WTC11 (cell line): ENCODE data around the gene DEFB127.

Source experiments
- ATF3 ChIP-seq: sonication (generic); formaldehyde crosslinking; conservative IDR thresholded peaks from 2 replicates; pipeline ENCODE4 v1.8.1; 2022; ENCODE audit warnings: mild to moderate bottlenecking, missing genetic modification reagents
- CREB1 ChIP-seq: sonication (generic); formaldehyde crosslinking; IDR thresholded peaks from 2 replicates; pipeline ENCODE4 v1.8.0; 2023; ENCODE audit warnings: mild to moderate bottlenecking, missing genetic modification reagents
- CTCF ChIP-seq: fragments of 200-600 bp; IDR thresholded peaks from 2 replicates; pipeline ENCODE4 v1.8.0; 2022; ENCODE audit warnings: antibody characterized with exemption
- FOXP4 ChIP-seq: sonication (generic); formaldehyde crosslinking; IDR thresholded peaks from 2 replicates; pipeline ENCODE4 v1.8.0; 2022; ENCODE audit warnings: mild to moderate bottlenecking, missing genetic modification reagents
- GABPB1 ChIP-seq: sonication (generic); formaldehyde crosslinking; IDR thresholded peaks from 2 replicates; pipeline ENCODE4 v1.8.1; 2023; ENCODE audit warnings: mild to moderate bottlenecking, missing genetic modification reagents
- IRF2 ChIP-seq: sonication (generic); formaldehyde crosslinking; IDR thresholded peaks from 2 replicates; pipeline ENCODE4 v1.8.0; 2022; ENCODE audit warnings: low read depth, missing genetic modification reagents, borderline replicate concordance
- JUN ChIP-seq: sonication (generic); formaldehyde crosslinking; IDR thresholded peaks from 2 replicates; pipeline ENCODE4 v1.8.0; 2023; ENCODE audit warnings: mild to moderate bottlenecking, missing genetic modification reagents
- NR1H2 ChIP-seq: sonication (generic); formaldehyde crosslinking; IDR thresholded peaks from 2 replicates; pipeline ENCODE4 v1.9.0; 2021; ENCODE audit warnings: mild to moderate bottlenecking, moderate library complexity, missing genetic modification reagents
- PRRX2 ChIP-seq: fragments of 250-450 bp; sonication (Bioruptor Pico); IDR thresholded peaks from 2 replicates; pipeline ENCODE4 v1.8.0; 2021; ENCODE audit warnings: mild to moderate bottlenecking
- RELA ChIP-seq: sonication (generic); formaldehyde crosslinking; IDR thresholded peaks from 2 replicates; pipeline ENCODE4 v1.8.1; 2022; ENCODE audit warnings: missing genetic modification reagents, mild to moderate bottlenecking, borderline replicate concordance
- SP1 ChIP-seq: sonication (generic); formaldehyde crosslinking; conservative IDR thresholded peaks from 2 replicates; pipeline ENCODE4 v1.8.1; 2022; ENCODE audit warnings: missing genetic modification reagents
- USF2 ChIP-seq: sonication (generic); formaldehyde crosslinking; IDR thresholded peaks from 2 replicates; pipeline ENCODE4 v1.8.1; 2023; ENCODE audit warnings: mild to moderate bottlenecking, missing genetic modification reagents, moderate library complexity
- ZNF281 ChIP-seq: sonication (generic); formaldehyde crosslinking; IDR thresholded peaks from 2 replicates; pipeline ENCODE4 v1.8.0; 2023; ENCODE audit warnings: mild to moderate bottlenecking, missing genetic modification reagents
- ZNF317 ChIP-seq: sonication (generic); formaldehyde crosslinking; IDR thresholded peaks from 2 replicates; pipeline ENCODE4 v1.8.1; 2023; ENCODE audit warnings: low read depth, mild to moderate bottlenecking, moderate library complexity, missing genetic modification reagents, borderline replicate concordance

GRCh38 chr20:198225-198624 is 41.0 kb downstream of the DEFB127 start:
- TF ChIP-seq SP1: no peak
- no peak for TF ChIP-seq IRF2
- no peak for TF ChIP-seq CTCF
- no peak for TF ChIP-seq USF2 (CRISPR knock-in tag)
- no peak for TF ChIP-seq ZNF317 (CRISPR knock-in tag)
- no peak for TF ChIP-seq ZNF281 (CRISPR knock-in tag)
- no peak for TF ChIP-seq ATF3 (CRISPR knock-in tag)
- no peak for TF ChIP-seq NR1H2 (CRISPR knock-in tag)
- no peak for TF ChIP-seq RELA
- TF ChIP-seq GABPB1: no peak
- TF ChIP-seq JUN: no peak
- TF ChIP-seq CREB1: no peak
- no peak for TF ChIP-seq FOXP4
- no peak for TF ChIP-seq PRRX2
